Skeletal muscle satellite cell (primary cell): Measurements from ENCODE around the gene LRP1B. TPM values are rescaled to one million over a fixed set of nuclear protein-coding genes. Genes with fewer than 3 reads are reported as not detected.

ENCODE experiments used
- H3K27me3 ChIP-seq: 2 replicates; pipeline ENCODE4 v1.7.0; 2013; ENCODE audit warnings: low read length; ENCODE audit not compliant: control insufficient read depth, insufficient read depth
- H3K36me3 ChIP-seq: 2 replicates; pipeline ENCODE4 v1.7.0; 2013; ENCODE audit warnings: mild to moderate bottlenecking, control low read depth, low read length; ENCODE audit not compliant: insufficient read depth
- H3K4me1 ChIP-seq: 2 replicates; pipeline ENCODE4 v1.7.0; 2013; ENCODE audit warnings: low read length; ENCODE audit not compliant: control insufficient read depth, insufficient read depth
- H3K4me2 ChIP-seq: 2 replicates; pipeline ENCODE4 v1.7.0; 2013; ENCODE audit warnings: mild to moderate bottlenecking, low read length
- H3K4me3 ChIP-seq: 2 replicates; pipeline ENCODE4 v1.7.0; 2013; ENCODE audit warnings: low read length
- H3K9ac ChIP-seq: 2 replicates; pipeline ENCODE4 v1.7.0; 2013; ENCODE audit warnings: mild to moderate bottlenecking, low read depth, low read length, moderate library complexity
- H3K9me3 ChIP-seq: replicated peaks from 2 replicates; pipeline ENCODE4 v1.7.0; 2013; ENCODE audit warnings: mild to moderate bottlenecking, control low read depth, low read length
- total RNA-seq: library from RNA; depleted of rRNA; stranded (reverse); fragments of >200 nt; gene quantifications from 2 replicates; pipeline ENCODE4 v1.2.3, GENCODE V29; 2012; rRNA removed

The LRP1B gene
- 0.25 and 0.44 TPM in 2 replicates for total RNA-seq

- peaks cover 3% of the 10 kb centered on the region for H3K4me1 ChIP-seq
- no peaks in the 10 kb centered on the region for H3K36me3 ChIP-seq
- H3K4me3 ChIP-seq: peak within 1 kb of the TSS; percentile 61
- H3K4me2 ChIP-seq: peak within 1 kb of the TSS; percentile 91
- H3K27me3 ChIP-seq: peaks cover 35% of the 10 kb centered on the region
- no peaks in the 10 kb centered on the region for H3K9me3 ChIP-seq
- H3K9ac ChIP-seq: peak within 1 kb of the TSS; percentile 2
These were observed at the start of gene LRP1B for GRCh38 chr2:142131010-142131669. TSS of gene LRP1B (minus strand) at chr2:142131016. CDS start at chr2:142130729, 287 bp downstream.

- no peak overlapping the region for H3K4me3 ChIP-seq
- no peaks in the 10 kb centered on the region for H3K9me3 ChIP-seq
- no peaks in the 10 kb centered on the region for H3K36me3 ChIP-seq
- H3K9ac ChIP-seq: no peak overlapping the region
- H3K4me2 ChIP-seq: no peak overlapping the region
- no peaks in the 10 kb centered on the region for H3K27me3 ChIP-seq
- H3K4me1 ChIP-seq: no peaks in the 10 kb centered on the region
These were observed 48.9 kb upstream of the LRP1B start for GRCh38 chr2:142179686-142180085.

GRCh38 chr2:142178604-142179003 is 47.8 kb upstream of the LRP1B start:
- H3K9ac ChIP-seq: no peak overlapping the region
- H3K4me3 ChIP-seq: no peak overlapping the region
- H3K9me3 ChIP-seq: no peaks in the 10 kb centered on the region
- no peaks in the 10 kb centered on the region for H3K4me1 ChIP-seq
- H3K4me2 ChIP-seq: no peak overlapping the region
- no peaks in the 10 kb centered on the region for H3K27me3 ChIP-seq
- H3K36me3 ChIP-seq: no peaks in the 10 kb centered on the region

- Histone ChIP-seq H3K27me3 (no peaks in the 10 kb centered on the region), H3K9ac (no peak overlapping the region), H3K4me2 (no peak overlapping the region), H3K36me3 (no peaks in the 10 kb centered on the region), H3K4me3 (no peak overlapping the region), H3K4me1 (no peaks in the 10 kb centered on the region), H3K9me3 (no peaks in the 10 kb centered on the region)
These were observed 46.1 kb upstream of the LRP1B start for GRCh38 chr2:142176941-142177340.

- no peak overlapping the region for H3K4me2 ChIP-seq
- no peak overlapping the region for H3K4me3 ChIP-seq
- H3K36me3 ChIP-seq: no peaks in the 10 kb centered on the region
- H3K4me1 ChIP-seq: no peaks in the 10 kb centered on the region
- no peaks in the 10 kb centered on the region for H3K9me3 ChIP-seq
- no peaks in the 10 kb centered on the region for H3K27me3 ChIP-seq
- H3K9ac ChIP-seq: no peak overlapping the region
These were observed 45.1 kb upstream of the LRP1B start for GRCh38 chr2:142175813-142176338.

- H3K36me3 ChIP-seq: no peaks in the 10 kb centered on the region
- H3K4me3 ChIP-seq: no peak overlapping the region
These were observed 43.4 kb upstream of the LRP1B start for GRCh38 chr2:142174176-142174575.

GRCh38 chr2:142170847-142171246 is 40.0 kb upstream of the LRP1B start:
- no peaks in the 10 kb centered on the region for H3K27me3 ChIP-seq
- no peak overlapping the region for H3K4me3 ChIP-seq
- no peaks in the 10 kb centered on the region for H3K36me3 ChIP-seq
- no peak overlapping the region for H3K4me2 ChIP-seq
- H3K9me3 ChIP-seq: no peaks in the 10 kb centered on the region
- no peaks in the 10 kb centered on the region for H3K4me1 ChIP-seq
- no peak overlapping the region for H3K9ac ChIP-seq

More at GRCh38 chr2:142174176-142174575, 43.4 kb upstream of the LRP1B start:
- H3K4me1 ChIP-seq: no peaks in the 10 kb centered on the region
- H3K4me2 ChIP-seq: no peak overlapping the region
- H3K9me3 ChIP-seq: no peaks in the 10 kb centered on the region
- H3K27me3 ChIP-seq: no peaks in the 10 kb centered on the region
- no peak overlapping the region for H3K9ac ChIP-seq

- Histone ChIP-seq H3K4me3 (no peak overlapping the region), H3K36me3 (no peaks in the 10 kb centered on the region), H3K4me2 (no peak overlapping the region), H3K27me3 (no peaks in the 10 kb centered on the region), H3K9me3 (no peaks in the 10 kb centered on the region), H3K4me1 (no peaks in the 10 kb centered on the region), H3K9ac (no peak overlapping the region)
These were observed 35.0 kb upstream of the LRP1B start for GRCh38 chr2:142165790-142166189.

GRCh38 chr2:142153601-142154000 is 22.8 kb upstream of the LRP1B start:
- H3K4me3 ChIP-seq: no peak overlapping the region
- no peak overlapping the region for H3K9ac ChIP-seq
- H3K36me3 ChIP-seq: no peaks in the 10 kb centered on the region
- H3K9me3 ChIP-seq: no peaks in the 10 kb centered on the region
- H3K27me3 ChIP-seq: no peaks in the 10 kb centered on the region
- H3K4me2 ChIP-seq: no peak overlapping the region
- H3K4me1 ChIP-seq: no peaks in the 10 kb centered on the region

GRCh38 chr2:142150453-142150852 is 19.6 kb upstream of the LRP1B start:
- no peaks in the 10 kb centered on the region for H3K4me1 ChIP-seq
- no peak overlapping the region for H3K9ac ChIP-seq
- no peaks in the 10 kb centered on the region for H3K9me3 ChIP-seq
- H3K4me3 ChIP-seq: no peak overlapping the region
- H3K27me3 ChIP-seq: peaks cover 3% of the 10 kb centered on the region
- no peaks in the 10 kb centered on the region for H3K36me3 ChIP-seq
- no peak overlapping the region for H3K4me2 ChIP-seq

- Histone ChIP-seq H3K4me3 (no peak overlapping the region), H3K27me3 (peaks cover 3% of the 10 kb centered on the region), H3K9me3 (no peaks in the 10 kb centered on the region), H3K9ac (no peak overlapping the region), H3K36me3 (no peaks in the 10 kb centered on the region), H3K4me2 (no peak overlapping the region), H3K4me1 (no peaks in the 10 kb centered on the region)
These were observed 13.7 kb upstream of the LRP1B start for GRCh38 chr2:142144547-142144946.

- H3K4me1 ChIP-seq: no peaks in the 10 kb centered on the region
- no peaks in the 10 kb centered on the region for H3K9me3 ChIP-seq
- H3K4me3 ChIP-seq: no peak overlapping the region
- H3K9ac ChIP-seq: no peak overlapping the region
- H3K27me3 ChIP-seq: no peaks in the 10 kb centered on the region
- no peaks in the 10 kb centered on the region for H3K36me3 ChIP-seq
- H3K4me2 ChIP-seq: no peak overlapping the region
These were observed 11.8 kb upstream of the LRP1B start for GRCh38 chr2:142142595-142142994.
